ENCODE results near the gene FXYD6.

GRCh38 chr11:117805045-117805444 lies 71.4 kb downstream of the FXYD6 start:
- no peak for TF ChIP-seq CTCF (conservative IDR thresholded peaks at IDR 0.05; ENCODE audit: low read depth, low read length)
- no peak for TF ChIP-seq EZH2 (IDR thresholded peaks at IDR 0.05; ENCODE audit: low read length, unreplicated experiment)
- TF ChIP-seq EZH2phosphoT487 (IDR thresholded peaks at IDR 0.05; ENCODE audit: borderline replicate concordance, low read length), result no peak
